HEK293 (cell line): ENCODE measurements around the gene ERF.
A peak's percentile ranks its signal among the peaks of the same experiment; 100 is the strongest.

ENCODE experiments used
- CTCF ChIA-PET: fragments of 350-600 bp; formaldehyde crosslinking; extraction: SDS; loops from one replicate; lab custom pipeline; 2021; ENCODE audit warnings: antibody characterized with exemption; lab: Yijun Ruan, JAX
- POLR2A ChIA-PET: fragments of 300-600 bp; formaldehyde crosslinking; extraction: SDS; loops from one replicate; lab custom pipeline; 2020; ENCODE audit warnings: antibody characterized with exemption, inconsistent platforms; lab: Yijun Ruan, JAX
- H3K27ac ChIP-seq: fragments of 200-500 bp; sonication (Bioruptor generic); 2 replicates; pipeline ENCODE4 v1.5.1; 2014; ENCODE audit warnings: low read depth, low read length, control low read depth, inconsistent platforms; ENCODE audit errors: extremely low read depth
- H3K36me3 ChIP-seq, 2 experiments: fragments of 200-500 bp in 1 of 2; sonication (Bioruptor generic) in 1 of 2; 1 replicate in 1 of 2; 2 replicates in 1 of 2; pipeline ENCODE4 v1.5.1; 2014 to 2017; ENCODE audit warnings: inconsistent platforms in 2 of 2, low read length in 2 of 2; ENCODE audit not compliant: control insufficient read depth in 2 of 2, insufficient read depth in 1 of 2
- H3K4me1 ChIP-seq: fragments of 200-500 bp; sonication (Bioruptor generic); 2 replicates; pipeline ENCODE4 v1.5.1; 2014; ENCODE audit warnings: mild to moderate bottlenecking, low read length, inconsistent platforms; ENCODE audit not compliant: control insufficient read depth, insufficient read depth
- H3K4me3 ChIP-seq: 2 replicates; pipeline ENCODE4 v1.5.1; 2011; ENCODE audit warnings: low read depth, mild to moderate bottlenecking, control low read depth, low read length, moderate library complexity
- H3K9me3 ChIP-seq: fragments of 200-500 bp; sonication (Bioruptor generic); 2 replicates; pipeline ENCODE4 v1.5.1; 2014; ENCODE audit warnings: low read depth, low read length, inconsistent platforms; ENCODE audit not compliant: control insufficient read depth, insufficient read depth
- CTCF ChIP-seq: fragments of 450-650 bp; formaldehyde crosslinking; IDR thresholded peaks from 2 replicates; pipeline ENCODE4 v1.5.1; 2016; ENCODE audit warnings: missing biosample characterization, missing genetic modification characterization
- GLIS1 ChIP-seq: fragments of 450-650 bp; formaldehyde crosslinking; IDR thresholded peaks from 2 replicates; pipeline ENCODE4 v1.5.1; 2016; ENCODE audit warnings: missing biosample characterization, missing genetic modification characterization
- KLF9 ChIP-seq: fragments of 450-650 bp; formaldehyde crosslinking; IDR thresholded peaks from 2 replicates; pipeline ENCODE4 v1.5.1; 2016; ENCODE audit warnings: missing biosample characterization, missing genetic modification characterization, low read depth
- SCRT2 ChIP-seq: fragments of 450-650 bp; formaldehyde crosslinking; IDR thresholded peaks from 2 replicates; pipeline ENCODE4 v1.5.1; 2016; ENCODE audit warnings: missing biosample characterization, missing genetic modification characterization
- SP7 ChIP-seq: fragments of 450-650 bp; formaldehyde crosslinking; IDR thresholded peaks from 2 replicates; pipeline ENCODE4 v1.5.1; 2016; ENCODE audit warnings: missing biosample characterization, missing genetic modification characterization
- YY2 ChIP-seq: fragments of 450-650 bp; formaldehyde crosslinking; IDR thresholded peaks from 2 replicates; pipeline ENCODE4 v1.5.1; 2016; ENCODE audit warnings: missing biosample characterization, missing genetic modification characterization
- ZBTB11 ChIP-seq: fragments of 450-650 bp; formaldehyde crosslinking; conservative IDR thresholded peaks from 2 replicates; pipeline ENCODE4 v1.5.1; 2016; ENCODE audit warnings: low read depth, missing biosample characterization, missing genetic modification characterization
- ZIC2 ChIP-seq: fragments of 450-650 bp; formaldehyde crosslinking; IDR thresholded peaks from 2 replicates; pipeline ENCODE4 v1.5.1; 2016; ENCODE audit warnings: missing biosample characterization, missing genetic modification characterization
- ZNF202 ChIP-seq: fragments of 450-650 bp; formaldehyde crosslinking; IDR thresholded peaks from 2 replicates; pipeline ENCODE4 v1.5.1; 2016; ENCODE audit warnings: missing biosample characterization, missing genetic modification characterization, borderline replicate concordance
- ZNF211 ChIP-seq: fragments of 450-650 bp; formaldehyde crosslinking; IDR thresholded peaks from 2 replicates; pipeline ENCODE4 v1.5.1; 2016; ENCODE audit warnings: low read depth, missing biosample characterization, missing genetic modification characterization
- ZNF292 ChIP-seq: fragments of 450-650 bp; formaldehyde crosslinking; IDR thresholded peaks from 2 replicates; pipeline ENCODE4 v1.5.1; 2016; ENCODE audit warnings: low read depth, missing biosample characterization, missing genetic modification characterization, borderline replicate concordance
- ZNF335 ChIP-seq: fragments of 450-650 bp; formaldehyde crosslinking; conservative IDR thresholded peaks from 2 replicates; pipeline ENCODE4 v1.5.1; 2016; ENCODE audit warnings: missing biosample characterization, missing genetic modification characterization
- ZNF416 ChIP-seq: fragments of 450-650 bp; formaldehyde crosslinking; IDR thresholded peaks from 2 replicates; pipeline ENCODE4 v1.5.1; 2016; ENCODE audit warnings: missing biosample characterization, missing genetic modification characterization
- ZNF501 ChIP-seq: fragments of 450-650 bp; formaldehyde crosslinking; IDR thresholded peaks from 2 replicates; pipeline ENCODE4 v1.5.1; 2016; ENCODE audit warnings: missing biosample characterization, missing genetic modification characterization
- ZNF629 ChIP-seq: fragments of 450-650 bp; formaldehyde crosslinking; IDR thresholded peaks from 2 replicates; pipeline ENCODE4 v1.5.1; 2017; ENCODE audit warnings: missing biosample characterization, missing genetic modification characterization
- ZNF677 ChIP-seq: fragments of 450-650 bp; IDR thresholded peaks from 2 replicates; pipeline ENCODE4 v1.5.0; 2018; ENCODE audit warnings: missing biosample characterization, mild to moderate bottlenecking, missing genetic modification characterization, moderate library complexity
- ZNF707 ChIP-seq: fragments of 450-650 bp; formaldehyde crosslinking; IDR thresholded peaks from 2 replicates; pipeline ENCODE4 v1.5.1; 2016; ENCODE audit warnings: missing biosample characterization, missing genetic modification characterization
- ZNF843 ChIP-seq: fragments of 450-650 bp; formaldehyde crosslinking; IDR thresholded peaks from 2 replicates; pipeline ENCODE4 v1.5.1; 2016; ENCODE audit warnings: missing biosample characterization, missing genetic modification characterization

Gene ERF

GRCh38 chr19:42293540-42293939 is 38.6 kb upstream of the ERF start (continued):
- TF ChIP-seq ZBTB11 (tag by site-specific recombination) (no peak), ZNF707 (tag by site-specific recombination) (no peak), ZNF843 (tag by site-specific recombination) (no peak), ZNF202 (tag by site-specific recombination) (no peak), ZNF292 (tag by site-specific recombination) (no peak), YY2 (tag by site-specific recombination) (no peak), ZNF677 (tag by site-specific recombination) (no peak), CTCF (tag by site-specific recombination) (peak; percentile 30; the same call in 1 of the 2 replicates), ZNF416 (tag by site-specific recombination) (no peak), SCRT2 (no peak), ZNF629 (tag by site-specific recombination) (no peak), SP7 (no peak)

GRCh38 chr19:42292963-42293362 is 38.0 kb upstream of the ERF start:
- Histone ChIP-seq H3K36me3 (peaks cover 27 to 87% of the 10 kb centered on the region in 2 experiments), H3K27ac (0 out of 2 replicates have a peak overlapping the region, but pooled peaks have one; percentile 31), H3K4me1 (no peaks in the 10 kb centered on the region), H3K4me3 (no peak overlapping the region), H3K9me3 (no peaks in the 10 kb centered on the region)
- peak; percentile 51 for TF ChIP-seq GLIS1 (tag by site-specific recombination)
- no peak for TF ChIP-seq ZNF211 (tag by site-specific recombination)
- peak; percentile 73 for TF ChIP-seq ZIC2 (tag by site-specific recombination)
- ChIA-PET CTCF (interaction anchor here (0.6 to 1.7 kb wide), 5 partner anchors 13 to 184 kb away, joined by 3 to 5 read pairs (median 4); no protein-coding TSS in a partner anchor), POLR2A (interaction anchor here (0.9 to 1.4 kb wide), 2 partner anchors 9 to 12 kb away, joined by 4 read pairs; partner anchors contain the start of gene PAFAH1B3)

GRCh38 chr19:42292042-42292960 is 37.4 kb upstream of the ERF start:
- ChIA-PET CTCF (interaction anchor here (0.6 to 1.8 kb wide), 4 partner anchors 9 to 46 kb away, joined by 3 to 7 read pairs (median 5); partner anchors contain the start of gene PRR19), POLR2A (no interaction called here)
- Histone ChIP-seq H3K4me1 (no peaks in the 10 kb centered on the region), H3K27ac (no peak overlapping the region), H3K4me3 (no peak overlapping the region), H3K9me3 (no peaks in the 10 kb centered on the region), H3K36me3 (peaks cover 22 to 93% of the 10 kb centered on the region in 2 experiments)
- TF ChIP-seq KLF9 (tag by site-specific recombination) (peak; percentile 67), SCRT2 (peak; percentile 48; the same call in 1 of the 2 replicates), ZNF501 (tag by site-specific recombination) (no peak), ZNF335 (tag by site-specific recombination) (no peak)
